Stimulated activated CD4-positive, alpha-beta T cell treated with anti-CD3 and anti-CD28 coated beads, Interleukin-15, amount 100 ng/mL, for 48 hours (primary cell): ENCODE measurements around the gene ARHGDIG.

Experiments
- DNase-seq, 2 donors: peaks; one replicate each; pipeline ENCODE4 v3.0.0-alpha.2; 2020; ENCODE audit warnings: low read depth in 2 of 2

The ARHGDIG gene

GRCh38 chr16:280991-281659 lies 734 bp downstream of the ARHGDIG start:
- DNase-seq = no peak

- no peak for DNase-seq
Measured at GRCh38 chr16:281660-282255, 1.4 kb downstream of the ARHGDIG start.

- no peak for DNase-seq
Measured at GRCh38 chr16:282491-282890, 2.1 kb downstream of the ARHGDIG start.

GRCh38 chr16:283033-283805 lies 2.8 kb downstream of the ARHGDIG start, which contains the start of gene PDIA2:
PDIA2 (plus strand) TSS chr16:283164; CDS start chr16:283170, 6 bp downstream.
- DNase-seq = no peak

GRCh38 chr16:284204-285120 lies 4.1 kb downstream of the ARHGDIG start:
- DNase-seq = no peak

- DNase-seq = no peak
Measured at GRCh38 chr16:285146-286055, 5.0 kb downstream of the ARHGDIG start.

- DNase-seq = no peak
Measured at GRCh38 chr16:286491-287297, 6.3 kb downstream of the ARHGDIG start.

- no peak for DNase-seq
Measured at GRCh38 chr16:287298-287811, 7.0 kb downstream of the ARHGDIG start.

- DNase-seq = no peak
Measured at GRCh38 chr16:287981-288920, 7.9 kb downstream of the ARHGDIG start.

GRCh38 chr16:289395-289997 lies 9.1 kb downstream of the ARHGDIG start:
- DNase-seq = no peak

- no peak for DNase-seq
Measured at GRCh38 chr16:290015-290680, 9.8 kb downstream of the ARHGDIG start.

GRCh38 chr16:290681-291405 lies 10.5 kb downstream of the ARHGDIG start:
- DNase-seq = no peak

- no peak for DNase-seq
Measured at GRCh38 chr16:291539-291938, 11.1 kb downstream of the ARHGDIG start.

- no peak for DNase-seq
Measured at GRCh38 chr16:293043-293775, 12.8 kb downstream of the ARHGDIG start.

- no peak for DNase-seq
Measured at GRCh38 chr16:296276-296675, 15.9 kb downstream of the ARHGDIG start.
